GM21423 (cell line): Measurements from ENCODE around the gene CCM2.
"Not testable (repeated sequence)": the region's sequence is repeated elsewhere in the genome, so short reads cannot be mapped to it uniquely, and the experiment has no call there.

ENCODE experiments used
- ATAC-seq: cut with Tn5 transposase; IDR thresholded peaks from one replicate; pipeline ENCODE4 v1.9.1; 2021; ENCODE audit warnings: mild to moderate bottlenecking, moderate library complexity; ENCODE audit not compliant: unreplicated experiment

Gene CCM2

GRCh38 chr7:45098983-45099839, 99.2 kb downstream of the CCM2 start:
- no peak for ATAC-seq

- no peak for ATAC-seq
Observed at GRCh38 chr7:45099891-45100760, 100.1 kb downstream of the CCM2 start.

DNA sequence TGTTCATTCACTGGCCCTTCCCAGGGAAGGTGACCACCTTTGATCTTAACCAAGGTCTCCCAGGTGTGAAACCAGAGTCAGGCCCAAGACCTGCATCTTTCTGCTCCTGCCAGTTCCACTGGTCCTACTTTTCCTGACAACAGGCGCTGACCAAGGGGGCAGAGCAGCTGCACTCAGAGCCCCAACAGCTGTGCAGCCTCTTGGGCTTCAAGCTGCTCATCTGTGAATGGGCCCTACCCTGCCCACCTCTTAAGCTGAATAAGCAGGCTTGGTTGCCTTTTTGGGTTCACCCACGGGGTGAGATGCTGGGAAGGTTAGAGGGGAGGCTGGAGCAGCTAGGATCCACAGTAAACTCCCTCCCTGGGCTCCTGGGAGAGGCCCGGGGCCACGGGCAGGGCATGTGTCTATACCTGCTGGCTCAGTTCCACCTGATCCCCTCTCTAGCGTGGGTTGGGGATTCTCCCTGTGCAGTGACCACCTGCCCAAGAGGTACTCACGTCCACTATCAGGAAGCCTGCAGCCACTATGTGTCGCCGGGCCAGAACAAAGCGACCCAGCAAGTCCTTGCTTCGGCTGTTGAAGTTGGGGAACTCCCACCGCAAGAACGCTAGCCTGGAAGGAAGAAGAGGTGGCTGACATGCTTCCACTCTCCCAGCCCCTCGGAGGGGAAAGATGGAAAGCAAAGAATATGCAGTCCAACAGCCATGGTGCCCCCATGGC, 100.9 kb downstream of the CCM2 start:
- no peak for ATAC-seq

- ATAC-seq = no peak
Observed at GRCh38 chr7:45101748-45102147, 101.7 kb downstream of the CCM2 start.

GRCh38 chr7:45102785-45103712, 103.0 kb downstream of the CCM2 start:
- ATAC-seq = no peak

DNA sequence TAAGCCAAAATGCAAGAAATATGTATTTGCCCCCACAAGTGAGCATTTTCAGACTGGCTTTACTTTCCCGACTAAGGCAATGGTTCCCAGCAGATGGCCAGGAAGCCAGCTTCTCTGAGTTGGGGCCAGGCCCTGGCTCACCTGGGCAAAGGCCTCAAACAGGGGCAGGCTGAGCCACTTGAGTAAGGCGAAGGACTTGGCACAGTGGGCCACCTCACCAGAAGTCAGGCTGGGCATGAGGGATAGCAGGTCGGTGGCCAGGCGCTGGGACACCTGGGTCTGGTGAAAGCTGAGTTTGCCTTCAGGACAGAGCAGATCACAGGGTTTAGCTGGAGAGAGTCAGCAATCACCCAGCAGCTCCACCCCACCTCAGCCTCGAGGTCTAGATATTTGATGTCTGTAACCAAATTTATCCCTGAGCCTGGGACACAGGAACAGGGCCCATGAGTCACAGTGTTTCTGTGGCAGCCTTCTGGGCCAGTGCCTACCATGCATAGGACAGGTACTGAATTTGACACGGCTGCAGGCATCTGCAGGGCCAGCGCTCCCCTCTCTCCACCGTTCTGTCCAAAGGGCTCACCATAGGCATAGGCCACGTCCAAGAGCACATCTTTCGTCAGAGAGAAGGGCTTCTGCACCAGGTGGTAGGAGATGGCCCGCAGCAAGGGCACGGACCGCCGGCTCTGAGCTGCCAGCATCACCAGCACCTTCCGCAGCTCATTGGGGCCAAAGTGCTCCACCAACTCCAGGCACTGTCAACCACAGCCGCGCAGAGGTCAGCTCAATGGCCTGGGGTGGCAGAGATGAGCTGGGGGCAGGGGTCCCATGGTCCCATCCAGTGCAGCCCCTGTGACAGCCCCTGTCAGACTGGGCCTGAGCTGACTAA, 104.2 kb downstream of the CCM2 start:
- ATAC-seq = no peak

DNA sequence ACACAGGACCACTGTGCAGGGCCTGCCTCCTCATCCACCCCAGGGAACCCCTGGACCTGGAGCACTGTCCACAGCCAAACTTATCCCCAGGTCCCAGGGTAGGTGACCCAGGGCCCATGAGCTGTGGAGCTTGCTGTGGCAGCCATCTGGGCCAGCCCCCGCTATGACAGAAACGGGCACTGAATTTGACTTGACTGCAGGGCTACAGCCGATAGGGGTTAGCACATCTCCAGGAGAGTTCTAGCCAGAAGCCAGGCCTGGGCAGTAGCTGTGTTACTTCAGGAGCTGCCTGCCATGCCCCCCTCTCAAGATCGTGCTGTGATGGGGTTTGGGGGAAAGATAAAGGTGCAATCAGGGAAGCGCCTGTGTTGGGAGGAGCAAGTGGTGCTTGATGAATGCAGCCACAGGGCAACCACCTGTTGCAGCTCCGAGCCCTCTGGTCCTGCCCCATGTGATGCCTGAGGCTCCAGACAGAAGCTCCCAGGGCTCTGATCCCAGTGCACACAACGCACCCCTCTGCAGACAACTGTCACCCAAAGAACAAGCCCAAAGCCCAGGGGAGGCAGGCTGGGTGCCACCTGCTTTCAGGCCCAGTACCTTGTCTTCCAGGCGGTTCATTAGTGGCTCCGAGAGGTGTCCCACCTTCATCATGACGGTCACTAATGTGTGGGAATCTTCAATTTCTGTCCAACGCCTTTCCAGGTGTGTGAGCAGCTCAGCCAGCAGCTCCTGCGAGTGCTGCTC, 105.0 kb downstream of the CCM2 start:
- ATAC-seq = no peak

DNA sequence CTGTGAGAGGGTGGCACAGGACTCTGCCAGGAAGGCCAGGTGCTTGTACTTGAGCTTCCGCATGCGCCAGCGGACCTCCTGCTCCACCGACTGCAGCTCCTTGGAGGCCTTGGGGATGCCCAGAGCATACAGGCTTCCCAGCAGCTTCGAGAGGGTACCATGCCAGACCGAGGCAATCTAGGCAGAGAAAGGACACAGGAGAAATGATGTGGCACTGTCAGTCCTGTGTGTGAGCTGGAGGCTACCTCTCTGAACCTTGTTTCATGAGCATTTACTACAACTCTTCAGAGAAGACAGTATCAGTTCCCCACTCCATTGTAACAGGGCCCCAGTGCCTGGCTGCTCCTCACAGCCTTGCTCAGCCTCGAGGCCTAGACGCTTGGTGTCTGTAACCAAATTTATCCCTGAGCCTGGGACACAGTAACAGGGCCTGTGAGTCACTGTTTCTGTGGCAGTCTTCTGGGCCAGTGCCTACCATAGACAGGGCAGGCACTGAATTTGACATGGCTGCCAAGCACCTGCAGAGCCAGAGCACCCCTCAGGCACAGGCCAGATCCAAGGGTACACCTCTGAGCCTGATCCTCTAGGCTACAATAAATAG, 105.7 kb downstream of the CCM2 start:
- ATAC-seq = no peak

DNA sequence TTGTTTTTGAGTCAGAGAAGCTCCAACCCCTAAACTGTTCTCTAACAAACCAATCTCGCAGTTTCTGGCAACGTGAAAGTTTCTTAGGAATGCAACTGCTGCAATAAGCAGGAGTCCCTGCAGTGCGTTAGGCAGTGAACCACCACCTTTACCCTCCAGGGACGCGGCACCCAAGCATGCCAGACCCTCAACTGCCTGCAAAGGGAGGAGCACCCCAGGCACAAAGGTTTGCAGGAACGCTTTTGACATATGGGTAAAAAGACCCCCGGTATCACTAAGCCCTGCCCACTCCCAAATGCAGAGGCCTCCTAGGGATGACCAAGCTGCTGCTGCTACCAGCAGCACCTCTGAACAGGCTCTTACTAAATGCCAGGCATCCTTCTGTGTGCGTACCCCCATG, 106.8 kb downstream of the CCM2 start:
- no peak for ATAC-seq

GRCh38 chr7:45107356-45107755, 107.4 kb downstream of the CCM2 start:
- ATAC-seq = no peak

DNA sequence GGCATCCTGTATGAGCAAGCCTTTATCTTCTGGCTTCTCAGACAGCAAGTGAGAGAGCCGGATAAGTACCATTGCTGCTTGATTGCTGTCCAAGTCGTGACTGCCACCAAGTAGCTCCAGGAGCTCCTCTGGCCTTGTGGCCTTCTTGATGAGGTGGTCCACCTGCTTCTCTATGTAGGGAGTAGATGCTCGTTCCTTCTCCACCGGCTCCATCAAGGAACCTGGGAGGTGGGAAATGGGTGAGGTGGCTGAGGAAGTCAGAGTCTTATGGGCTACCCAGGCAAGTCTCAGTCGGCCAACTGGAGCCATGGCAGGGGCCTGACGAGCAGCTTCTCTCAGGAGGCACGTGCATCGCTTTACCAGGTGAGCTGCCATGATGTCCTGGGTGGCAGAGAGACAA, 108.9 kb downstream of the CCM2 start:
- no peak for ATAC-seq

DNA sequence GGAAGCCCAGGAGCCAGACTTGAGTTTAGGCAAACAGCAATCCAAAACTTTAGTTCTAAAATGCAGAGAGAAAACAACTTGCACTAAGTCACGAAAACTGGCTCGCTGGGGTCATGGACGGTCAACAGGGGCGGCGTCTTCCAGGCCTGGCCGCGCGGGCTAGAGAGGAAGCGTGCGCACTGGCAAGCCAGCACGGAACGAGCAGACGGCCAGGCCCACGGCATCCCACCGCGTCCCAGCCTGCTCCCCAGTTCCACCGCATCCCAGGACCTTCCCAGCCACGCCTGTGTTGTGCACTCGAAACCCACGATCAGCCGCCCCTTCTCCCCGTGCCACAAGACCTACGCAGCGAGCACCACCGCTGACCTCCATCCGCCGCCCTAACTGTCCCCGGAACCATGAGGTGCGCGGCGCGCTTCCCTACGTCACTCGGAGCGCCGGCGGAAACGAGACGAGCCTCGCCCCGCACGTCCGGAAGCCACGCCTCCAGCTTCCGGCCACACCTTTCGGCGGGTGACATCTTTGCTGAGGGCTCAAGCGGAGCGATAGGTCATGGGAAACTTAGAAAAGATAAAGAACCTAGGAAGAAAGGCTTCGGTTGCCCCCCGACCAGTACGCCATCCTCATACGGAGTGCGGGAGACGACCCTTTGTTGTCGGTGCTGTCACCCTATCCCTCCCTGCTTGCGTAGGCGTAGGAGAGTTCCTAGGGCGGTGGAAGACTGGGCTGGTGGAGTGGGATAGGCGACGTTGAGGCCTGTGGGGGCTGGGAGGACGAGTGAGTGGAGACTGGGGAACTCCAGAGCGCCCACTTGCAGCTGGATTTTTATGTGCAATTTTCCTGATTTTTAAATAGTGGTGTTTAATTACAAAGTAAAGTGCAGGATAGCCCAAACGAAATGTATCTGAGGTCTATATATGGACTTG, 111.6 kb downstream of the CCM2 start, which contains the start of gene TBRG4:
TSS of gene TBRG4 (minus strand) at position 400 of the 926 bp plus-strand sequence. CDS start 2,460 bp downstream, outside the sequence.
- ATAC-seq = peak; percentile 93

DNA sequence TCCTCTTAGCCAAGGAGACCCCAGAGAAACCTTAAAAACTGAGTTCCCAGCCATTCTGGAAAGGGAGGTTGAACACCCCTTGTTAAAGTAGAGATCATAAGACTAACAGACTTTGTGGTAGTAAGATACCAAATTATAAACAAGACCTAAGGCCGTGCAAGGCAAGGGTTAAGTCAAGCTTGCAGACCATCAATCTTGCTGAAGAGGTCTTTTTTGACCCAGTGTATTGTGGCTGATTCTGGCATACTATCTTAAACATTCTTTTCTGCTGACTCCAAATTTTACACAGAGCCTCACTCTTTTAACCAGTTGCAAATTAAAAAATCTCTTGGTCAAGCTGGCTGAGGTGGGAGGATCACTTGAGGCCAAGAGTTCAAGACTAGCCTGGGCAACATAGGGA, 112.6 kb downstream of the CCM2 start:
- ATAC-seq = no peak

GRCh38 chr7:45114257-45114656, 114.3 kb downstream of the CCM2 start:
- not testable (repeated sequence) for ATAC-seq

GRCh38 chr7:45114926-45115325, 114.9 kb downstream of the CCM2 start:
- no peak for ATAC-seq

- ATAC-seq = no peak
Observed at GRCh38 chr7:45116048-45116447, 116.0 kb downstream of the CCM2 start.

- no peak for ATAC-seq
Observed at GRCh38 chr7:45117582-45117981, 117.6 kb downstream of the CCM2 start.
